HG03565 (cell line): Measurements from ENCODE around the gene PIR.

Experiments
- ATAC-seq: cut with Tn5 transposase; IDR thresholded peaks from one replicate; pipeline ENCODE4 v1.9.1; 2021; ENCODE audit warnings: mild to moderate bottlenecking, moderate library complexity; ENCODE audit not compliant: unreplicated experiment

The PIR gene

DNA sequence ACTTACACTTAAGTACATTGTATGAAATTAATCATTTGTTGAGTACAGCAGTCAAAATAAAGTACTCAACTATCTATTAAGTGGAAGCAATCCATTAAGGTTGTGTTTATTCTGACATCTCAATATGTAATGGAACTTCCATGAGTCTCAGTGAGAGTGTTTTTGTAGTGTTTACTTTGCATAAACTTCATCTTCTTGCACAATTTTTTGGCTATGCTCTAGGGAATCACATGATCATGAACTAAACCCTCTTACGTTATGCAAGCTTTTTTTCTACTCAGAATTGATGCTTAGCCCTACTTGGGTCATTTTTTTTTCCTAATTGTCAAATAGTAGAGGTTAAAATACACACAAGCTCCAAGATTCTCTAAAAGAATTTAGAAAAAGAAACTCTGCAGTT, 136.7 kb downstream of the PIR start:
- no peak for ATAC-seq

DNA sequence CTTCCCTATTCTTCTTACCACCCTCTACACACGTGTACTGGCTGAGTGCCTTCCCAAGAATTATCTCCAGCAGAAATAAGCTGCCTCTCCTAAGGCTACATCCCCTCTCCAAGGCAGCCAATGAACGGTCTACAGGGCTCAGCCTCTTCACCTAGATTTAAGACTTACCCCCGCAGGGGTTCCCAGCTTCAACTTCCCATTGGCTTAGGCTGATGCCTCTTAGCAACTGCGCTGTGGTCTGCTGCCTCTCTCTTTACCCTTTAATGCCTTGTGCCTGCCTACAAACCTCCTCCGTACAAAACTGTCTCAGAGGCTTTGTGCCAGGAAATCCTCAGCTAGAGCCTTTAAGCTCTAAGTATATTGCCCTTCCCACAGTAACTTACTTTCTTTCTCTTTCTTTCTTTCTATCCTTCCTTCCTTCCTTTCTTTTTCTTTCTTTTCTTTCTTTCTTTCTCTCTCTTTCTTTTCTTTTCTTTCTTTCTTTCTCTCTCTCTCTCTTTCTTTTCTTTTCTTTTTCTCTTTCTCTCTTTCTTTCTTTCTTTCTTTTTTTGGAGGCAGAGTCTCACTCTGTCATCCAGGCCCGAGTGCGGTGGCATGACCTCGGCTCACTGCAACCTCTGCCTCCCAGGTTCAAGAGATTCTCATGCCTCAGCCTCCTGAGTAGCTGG, 142.7 kb downstream of the PIR start:
- no peak for ATAC-seq

- ATAC-seq, result no peak
These were observed 144.1 kb downstream of the PIR start for GRCh38 chrX:15349046-15349445.

GRCh38 chrX:15345976-15346375, 147.2 kb downstream of the PIR start:
- ATAC-seq, result no peak

GRCh38 chrX:15344106-15344505, 149.0 kb downstream of the PIR start:
- no peak for ATAC-seq

DNA sequence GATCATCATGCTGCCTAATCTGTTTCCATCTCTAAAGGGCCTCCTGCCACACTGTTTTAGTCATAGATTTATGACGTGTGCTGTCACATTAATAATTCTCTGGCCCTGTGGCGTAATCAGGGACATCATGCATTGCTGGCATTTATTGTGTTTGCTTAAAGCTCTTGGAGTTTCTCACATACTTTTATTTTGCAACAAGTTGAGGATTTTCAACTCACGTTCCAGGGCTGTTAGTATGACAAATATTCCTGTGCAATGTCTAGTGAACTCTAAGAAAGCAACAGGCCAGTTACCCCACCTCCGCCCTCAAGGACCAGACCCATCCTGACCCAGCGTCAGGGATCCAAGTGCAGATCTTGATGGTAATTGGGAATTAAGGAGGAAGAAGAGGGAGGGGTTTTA, 150.1 kb downstream of the PIR start:
- no peak for ATAC-seq

DNA sequence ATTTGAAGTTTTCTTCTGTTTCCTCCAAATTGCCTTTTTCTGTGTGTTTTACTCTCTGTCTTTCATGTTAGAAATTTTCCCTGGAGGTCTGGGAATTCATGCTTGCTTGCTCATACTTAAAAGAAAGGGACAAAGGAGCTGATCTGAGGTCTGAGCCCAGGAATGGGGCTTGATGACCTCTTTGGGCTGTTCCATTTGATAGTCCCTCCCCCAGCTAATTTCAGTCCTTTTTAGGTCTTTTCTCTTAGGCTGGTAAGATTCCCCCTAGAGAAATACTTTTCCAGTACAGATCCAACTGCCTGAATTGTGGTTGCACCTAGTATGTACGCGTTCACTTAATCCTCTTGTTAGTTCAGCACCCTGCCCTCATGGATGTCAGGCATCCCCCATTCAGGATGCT, 152.3 kb downstream of the PIR start:
- no peak for ATAC-seq

GRCh38 chrX:15336023-15336413, 157.1 kb downstream of the PIR start:
- ATAC-seq, result no peak

DNA sequence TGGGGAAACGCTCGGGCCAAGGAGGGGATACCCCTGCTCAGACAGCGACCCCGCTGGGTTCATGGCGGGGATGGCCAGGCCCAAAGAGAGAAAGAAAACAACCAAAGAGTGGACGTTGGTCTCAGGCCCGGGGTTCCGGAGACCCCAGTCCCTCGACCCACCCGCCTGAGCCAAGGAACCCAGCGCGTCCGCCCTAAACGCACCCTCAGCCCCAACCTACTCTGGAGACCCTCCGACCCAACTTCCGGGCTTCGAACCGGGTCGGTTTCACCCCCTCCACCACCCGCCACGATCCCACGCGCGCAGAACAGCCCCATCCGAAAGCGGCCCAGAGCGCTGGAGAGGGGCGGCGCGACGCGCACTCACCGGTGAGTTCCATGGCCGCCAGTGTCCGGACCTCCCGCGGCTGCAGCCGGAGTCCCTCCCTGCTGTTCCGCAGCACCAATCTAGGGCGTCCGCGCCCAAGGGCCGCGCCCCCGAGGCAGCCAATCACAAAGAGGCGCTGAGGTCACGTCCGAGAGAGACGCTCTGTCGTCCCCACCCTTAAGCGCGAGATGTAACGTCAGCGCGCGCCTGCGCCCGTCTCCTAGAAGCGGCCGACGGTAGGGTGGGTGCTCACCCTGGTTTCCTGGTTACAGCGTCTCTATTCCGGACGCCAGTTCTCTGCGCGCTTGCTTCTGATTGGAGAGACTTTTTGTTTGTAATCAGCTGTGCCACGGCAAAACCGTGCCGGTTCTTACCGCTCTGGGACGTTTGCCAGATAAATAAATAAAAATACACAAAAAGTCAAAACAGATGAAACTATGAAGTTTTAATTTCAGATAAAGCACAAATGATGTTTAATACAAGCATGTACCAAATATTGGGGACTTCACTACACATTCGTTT, 157.8 kb downstream of the PIR start, which contains the start of gene PIGA:
Gene PIGA (minus strand): TSS at position 389 of the 888 bp plus-strand sequence. CDS start 3,593 bp downstream, outside the sequence.
- ATAC-seq, result peak; percentile 96
